ENCODE data around the gene GPM6B. TPM values are rescaled to one million over a fixed set of nuclear protein-coding genes. Genes with fewer than 3 reads are reported as not detected.

GPM6B gene
- total RNA-seq, 1 donor from 2014 or later: 516 TPM

DNA sequence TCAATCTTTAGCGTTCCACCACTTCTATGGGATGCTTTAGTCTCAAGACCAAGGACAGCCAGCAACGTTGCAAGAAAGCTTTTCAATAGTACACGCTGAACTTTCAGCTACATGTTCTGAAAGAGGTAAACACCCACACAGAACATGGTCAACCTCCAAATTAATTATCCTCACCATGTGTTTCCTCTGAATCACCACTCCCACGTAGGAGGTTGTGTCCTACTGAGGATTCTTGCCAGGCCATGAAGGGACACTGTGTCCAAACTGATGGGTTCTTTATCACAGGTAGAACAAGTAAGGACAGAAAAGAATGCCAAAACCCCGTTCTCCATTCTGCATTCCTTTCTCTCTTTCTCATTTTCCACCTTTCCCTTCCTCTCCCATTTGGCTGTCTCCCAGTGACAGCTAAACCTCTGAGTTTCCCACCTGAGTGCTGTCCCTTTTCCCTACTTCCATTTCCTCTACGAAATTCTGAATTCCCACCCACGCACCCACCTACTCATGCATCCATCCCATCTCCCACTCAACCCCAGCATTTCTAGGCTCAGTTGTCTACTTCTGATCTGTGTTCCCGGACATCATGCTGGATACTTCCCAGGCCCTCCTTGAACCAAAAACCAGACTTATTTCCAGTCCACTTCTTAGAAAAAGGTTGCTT is 29.0 kb upstream of the GPM6B start:
- Mint-ChIP-seq H3K9me3 (ENCODE audit: unreplicated experiment) (no peaks in the 10 kb centered on the region), H3K27me3 (ENCODE audit: unreplicated experiment) (peaks cover 2% of the 10 kb centered on the region), H3K4me1 (ENCODE audit: low read depth, unreplicated experiment) (no peaks in the 10 kb centered on the region), H3K27ac (ENCODE audit: unreplicated experiment) (peak overlapping the region; percentile 12), H3K4me3 (ENCODE audit: unreplicated experiment) (no peak overlapping the region), H3K36me3 (ENCODE audit: unreplicated experiment) (no peaks in the 10 kb centered on the region)
- DNase-seq: no peak
- TF ChIP-seq CTCF (IDR thresholded peaks at IDR 0.05; ENCODE audit: partially characterized antibody, unreplicated experiment): no peak

DNA sequence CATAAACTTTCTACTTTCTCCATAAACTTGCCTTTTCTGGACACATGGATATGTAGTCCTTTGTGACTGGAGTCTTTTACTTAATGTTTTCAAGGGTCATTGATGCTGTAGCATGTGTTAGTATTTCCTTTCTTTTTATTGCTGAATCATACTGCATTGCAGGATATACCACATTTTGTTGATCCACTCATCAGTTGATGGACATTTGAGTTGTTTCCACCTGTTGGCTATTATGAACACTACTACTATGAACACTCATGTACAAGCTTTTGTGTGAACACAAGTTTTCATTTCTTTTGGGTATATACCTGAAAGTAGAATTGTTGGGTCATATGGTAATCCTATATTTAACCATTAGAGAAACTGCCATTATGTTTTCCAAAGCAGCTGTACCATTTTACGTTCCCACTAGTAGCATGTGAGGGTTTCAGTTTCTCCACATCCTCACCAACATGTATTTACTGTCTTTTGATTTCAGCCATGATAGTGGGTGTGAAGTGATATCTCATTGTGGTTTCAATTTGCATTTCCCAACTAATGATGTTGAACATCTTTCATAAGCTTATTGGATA is 26.3 kb upstream of the GPM6B start:
- Mint-ChIP-seq H3K27me3 (ENCODE audit: unreplicated experiment) (peaks cover 2% of the 10 kb centered on the region), H3K9me3 (ENCODE audit: unreplicated experiment) (no peaks in the 10 kb centered on the region), H3K4me1 (ENCODE audit: low read depth, unreplicated experiment) (peaks cover 5% of the 10 kb centered on the region), H3K27ac (ENCODE audit: unreplicated experiment) (no peak overlapping the region), H3K4me3 (ENCODE audit: unreplicated experiment) (no peak overlapping the region), H3K36me3 (ENCODE audit: unreplicated experiment) (no peaks in the 10 kb centered on the region)
- TF ChIP-seq CTCF (IDR thresholded peaks at IDR 0.05; ENCODE audit: partially characterized antibody, unreplicated experiment): no peak
- no peak for DNase-seq

DNA sequence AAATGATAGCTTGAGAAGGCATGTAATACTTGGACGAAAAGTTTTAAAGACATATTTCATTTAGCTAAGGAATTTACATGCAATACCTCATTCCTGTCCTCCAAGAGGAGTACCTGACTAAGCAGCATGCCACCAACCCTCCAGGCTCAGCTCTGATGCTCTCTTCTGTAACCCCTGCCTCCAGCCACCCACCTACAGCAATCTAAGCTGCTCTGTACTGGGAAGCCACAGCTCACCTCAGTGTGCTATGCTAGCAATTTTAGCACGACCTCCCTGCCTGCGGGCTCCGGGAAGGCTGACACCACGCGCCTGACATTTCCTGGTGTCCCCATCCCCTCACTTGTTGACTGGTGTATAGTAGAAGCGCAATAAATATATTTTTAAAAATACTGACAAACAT is 23.2 kb upstream of the GPM6B start:
- TF ChIP-seq CTCF (IDR thresholded peaks at IDR 0.05; ENCODE audit: partially characterized antibody, unreplicated experiment): no peak
- H3K27ac Mint-ChIP-seq (ENCODE audit: unreplicated experiment): no peak overlapping the region
- peaks cover 15% of the 10 kb centered on the region for H3K4me1 Mint-ChIP-seq (ENCODE audit: low read depth, unreplicated experiment)
- no peaks in the 10 kb centered on the region for H3K9me3 Mint-ChIP-seq (ENCODE audit: unreplicated experiment)
- H3K36me3 Mint-ChIP-seq (ENCODE audit: unreplicated experiment): no peaks in the 10 kb centered on the region
- peaks cover 2% of the 10 kb centered on the region for H3K27me3 Mint-ChIP-seq (ENCODE audit: unreplicated experiment)
- no peak overlapping the region for H3K4me3 Mint-ChIP-seq (ENCODE audit: unreplicated experiment)
- no peak for DNase-seq

DNA sequence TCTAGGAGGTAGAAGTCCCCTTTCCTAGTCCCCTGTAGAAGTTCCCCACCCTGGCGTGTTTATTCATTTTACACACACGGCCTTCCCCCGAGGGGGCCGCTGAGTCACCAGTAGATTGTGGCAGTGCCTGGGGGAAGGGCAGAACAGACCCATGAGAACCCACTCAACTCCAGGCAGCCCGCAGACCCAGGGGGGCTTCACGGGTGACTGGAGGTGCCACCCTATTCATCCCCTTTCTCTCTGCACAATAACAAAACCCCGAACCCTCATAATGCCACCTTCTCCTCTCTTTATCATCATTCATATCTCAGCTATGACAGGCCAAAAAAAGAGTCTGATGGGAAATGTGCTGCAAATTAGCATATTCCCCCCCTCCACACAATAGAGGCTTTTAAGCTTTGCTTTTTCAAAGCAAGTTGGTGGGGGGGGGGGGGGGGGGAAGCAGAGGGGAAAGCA is 20.4 kb upstream of the GPM6B start:
- Mint-ChIP-seq H3K36me3 (ENCODE audit: unreplicated experiment) (no peaks in the 10 kb centered on the region), H3K4me3 (ENCODE audit: unreplicated experiment) (peak overlapping the region; percentile 72), H3K4me1 (ENCODE audit: low read depth, unreplicated experiment) (peaks cover 15% of the 10 kb centered on the region), H3K27me3 (ENCODE audit: unreplicated experiment) (peaks cover 2% of the 10 kb centered on the region), H3K27ac (ENCODE audit: unreplicated experiment) (peak overlapping the region; percentile 92), H3K9me3 (ENCODE audit: unreplicated experiment) (no peaks in the 10 kb centered on the region)
- DNase-seq: peak; percentile 35
- no peak for TF ChIP-seq CTCF (IDR thresholded peaks at IDR 0.05; ENCODE audit: partially characterized antibody, unreplicated experiment)

- peaks cover 2% of the 10 kb centered on the region for H3K27me3 Mint-ChIP-seq (ENCODE audit: unreplicated experiment)
- H3K36me3 Mint-ChIP-seq (ENCODE audit: unreplicated experiment): no peaks in the 10 kb centered on the region
- no peak for TF ChIP-seq CTCF (IDR thresholded peaks at IDR 0.05; ENCODE audit: partially characterized antibody, unreplicated experiment)
- H3K4me3 Mint-ChIP-seq (ENCODE audit: unreplicated experiment): peak overlapping the region; percentile 72
- H3K9me3 Mint-ChIP-seq (ENCODE audit: unreplicated experiment): no peaks in the 10 kb centered on the region
- DNase-seq: no peak
- H3K4me1 Mint-ChIP-seq (ENCODE audit: low read depth, unreplicated experiment): peaks cover 15% of the 10 kb centered on the region
- peak overlapping the region; percentile 92 for H3K27ac Mint-ChIP-seq (ENCODE audit: unreplicated experiment)
Observed at GRCh38 chrX:13836575-13836974, 19.7 kb upstream of the GPM6B start.

Measured in glutamatergic neuron (in vitro differentiated cells).